SK-N-SH (cell line): ENCODE results near the gene GPX6. TPM values are rescaled to one million over a fixed set of nuclear protein-coding genes. Genes with fewer than 3 reads are reported as not detected.

ENCODE experiments used
- CTCF ChIA-PET: fragments of 300-600, 350-600 bp; formaldehyde crosslinking; extraction: SDS; loops from one replicate; lab custom pipeline; 2021; lab: Yijun Ruan, JAX
- POLR2A ChIA-PET: fragments of 350-600 bp; sonication (Branson Sonifier 250); formaldehyde crosslinking; extraction: SDS; loops from one replicate; lab custom pipeline; 2020; ENCODE audit warnings: antibody characterized with exemption, inconsistent platforms; lab: Yijun Ruan, JAX
- DNase-seq: peaks from one replicate; pipeline ENCODE4 v3.0.0; 2012
- H2AFZ ChIP-seq: fragments of 200-600 bp; sonication (generic); 2 replicates; pipeline ENCODE4 v1.8.1; 2016; ENCODE audit warnings: antibody characterized with exemption, mild to moderate bottlenecking, low read depth
- H3F3A ChIP-seq: fragments of 200-600 bp; sonication (generic); replicated peaks from 2 replicates; pipeline ENCODE3; 2016; ENCODE audit warnings: antibody characterized with exemption, mild to moderate bottlenecking; ENCODE audit not compliant: insufficient read depth
- H3K27ac ChIP-seq, 2 experiments: fragments of 200-500 bp in 1 of 2; fragments of 200-600 bp in 1 of 2; sonication (Bioruptor generic) in 1 of 2; sonication (generic), shearing (Covaris generic) in 1 of 2; 2 replicates each; pipeline versions ENCODE4 v1.5.1 to v1.6.1; 2014 to 2016; ENCODE audit warnings: low read depth in 2 of 2, inconsistent platforms in 1 of 2, low read length in 1 of 2, mild to moderate bottlenecking in 1 of 2, mixed read lengths in 1 of 2
- H3K27me3 ChIP-seq: fragments of 200-600 bp; sonication (generic), shearing (Covaris generic); 2 replicates; pipeline ENCODE4 v1.6.1; 2016; ENCODE audit warnings: mixed run types; ENCODE audit not compliant: insufficient read depth
- H3K36me3 ChIP-seq, 2 experiments: fragments of 200-500 bp in 1 of 2; fragments of 200-600 bp in 1 of 2; sonication (Bioruptor generic) in 1 of 2; sonication (generic) in 1 of 2; replicated peaks in 1 of 2; 2 replicates each; pipeline versions ENCODE3 to v1.5.1; 2014 to 2016; ENCODE audit warnings: low read length in 1 of 2, mild to moderate bottlenecking in 1 of 2; ENCODE audit not compliant: insufficient read depth in 2 of 2, control insufficient read depth in 1 of 2
- H3K4me1 ChIP-seq, 2 experiments: fragments of 200-500 bp in 1 of 2; fragments of 200-600 bp in 1 of 2; sonication (Bioruptor generic) in 1 of 2; sonication (generic), shearing (Covaris generic) in 1 of 2; 2 replicates each; pipeline versions ENCODE4 v1.5.1 to v1.6.1; 2014 to 2016; ENCODE audit warnings: low read depth in 1 of 2, low read length in 1 of 2, mixed run types in 1 of 2; ENCODE audit not compliant: insufficient read depth in 2 of 2, control insufficient read depth in 1 of 2
- H3K4me2 ChIP-seq: fragments of 200-600 bp; sonication (generic), shearing (Covaris generic); 2 replicates; pipeline ENCODE4 v1.6.1; 2017; ENCODE audit warnings: mixed run types
- H3K4me3 ChIP-seq, 2 experiments: fragments of 200-500 bp in 1 of 2; fragments of 200-600 bp in 1 of 2; sonication (Bioruptor generic) in 1 of 2; sonication (generic), shearing (Covaris generic) in 1 of 2; 2 replicates each; pipeline versions ENCODE4 v1.5.1 to v1.8.1; 2014 to 2016; ENCODE audit warnings: low read depth in 2 of 2, inconsistent platforms in 1 of 2, low read length in 1 of 2, mild to moderate bottlenecking in 1 of 2, mixed read lengths in 1 of 2, moderate library complexity in 1 of 2
- H3K79me2 ChIP-seq: fragments of 200-600 bp; sonication (generic); 2 replicates; pipeline ENCODE4 v1.8.1; 2017; ENCODE audit warnings: mild to moderate bottlenecking; ENCODE audit not compliant: insufficient read depth
- H3K9ac ChIP-seq: fragments of 200-600 bp; sonication (generic); 2 replicates; pipeline ENCODE4 v1.6.1; 2017; ENCODE audit warnings: mixed run types
- H3K9me2 ChIP-seq: fragments of 200-600 bp; sonication (generic); 2 replicates; pipeline ENCODE4 v1.6.1; 2017; ENCODE audit warnings: mixed run types
- H3K9me3 ChIP-seq: fragments of 200-600 bp; sonication (generic); 2 replicates; pipeline ENCODE4 v1.6.1; 2017; ENCODE audit warnings: mixed run types, mild to moderate bottlenecking, moderate library complexity
- H4K20me1 ChIP-seq: fragments of 200-600 bp; sonication (generic); 2 replicates; pipeline ENCODE4 v1.6.1; 2017; ENCODE audit warnings: mild to moderate bottlenecking, mixed run types; ENCODE audit not compliant: insufficient read depth
- CHD2 ChIP-seq: fragments of 150-350 bp; IDR thresholded peaks from 2 replicates; pipeline ENCODE4 v1.6.1; 2018; ENCODE audit warnings: low read length; ENCODE audit not compliant: partially characterized antibody
- ELF1 ChIP-seq: IDR thresholded peaks from 2 replicates; pipeline ENCODE4 v1.4.0; 2012
- EZH2phosphoT487 ChIP-seq: fragments of 200-600 bp; sonication (generic); IDR thresholded peaks from 2 replicates; pipeline ENCODE4 v1.6.1; 2017; ENCODE audit warnings: low read depth, mixed run types, mild to moderate bottlenecking, antibody characterized with exemption, moderate library complexity, borderline replicate concordance
- FOXM1 ChIP-seq: IDR thresholded peaks from 2 replicates; pipeline ENCODE4 v1.4.0; 2012; ENCODE audit warnings: low read depth, mild to moderate bottlenecking
- GABPA ChIP-seq: IDR thresholded peaks from 2 replicates; pipeline ENCODE4 v1.4.0; 2012; ENCODE audit warnings: low read depth, mild to moderate bottlenecking
- GATA2 ChIP-seq: sonication (generic); formaldehyde crosslinking; IDR thresholded peaks from 2 replicates; pipeline ENCODE4 v1.5.0; 2020; ENCODE audit warnings: mild to moderate bottlenecking, missing genetic modification reagents
- JUND ChIP-seq: IDR thresholded peaks from 2 replicates; pipeline ENCODE4 v1.4.0; 2012
- NFIC ChIP-seq: IDR thresholded peaks from 2 replicates; pipeline ENCODE4 v1.4.0; 2012; ENCODE audit warnings: borderline replicate concordance
- NRF1 ChIP-seq: IDR thresholded peaks from 2 replicates; pipeline ENCODE4 v1.6.1; 2012; ENCODE audit warnings: low read depth, mild to moderate bottlenecking, low read length
- POLR2AphosphoS5 ChIP-seq: IDR thresholded peaks from 2 replicates; pipeline ENCODE4 v1.6.1; 2012; ENCODE audit warnings: low read depth, low read length
- RAD21 ChIP-seq: IDR thresholded peaks from 2 replicates; pipeline ENCODE4 v1.6.1; 2012; ENCODE audit warnings: mild to moderate bottlenecking, low read length
- RCOR1 ChIP-seq: fragments of 150-350 bp; IDR thresholded peaks from 2 replicates; pipeline ENCODE4 v1.6.1; 2017; ENCODE audit warnings: antibody characterized with exemption, low read length
- REST ChIP-seq: IDR thresholded peaks from 2 replicates; pipeline ENCODE4 v1.6.1; 2012; ENCODE audit warnings: mild to moderate bottlenecking, low read depth, low read length, moderate library complexity
- RFX5 ChIP-seq: IDR thresholded peaks from 2 replicates; pipeline ENCODE4 v1.6.1; 2012; ENCODE audit warnings: mild to moderate bottlenecking, improper control_type of control experiment, low read length
- SIN3A ChIP-seq: IDR thresholded peaks from 2 replicates; pipeline ENCODE4 v1.6.1; 2012; ENCODE audit warnings: low read depth, mild to moderate bottlenecking, low read length, moderate library complexity, borderline replicate concordance
- YY1 ChIP-seq: IDR thresholded peaks from 2 replicates; pipeline ENCODE4 v1.4.0; 2012; ENCODE audit warnings: low read depth, mild to moderate bottlenecking
- WGBS: methylation state at CpG from one replicate; pipeline ENCODE4 v1.1.6; 2017; ENCODE audit warnings: low lambda C conversion rate; 5-methylcytosine and 5-hydroxymethylcytosine counted together
- polyA plus RNA-seq, 3 experiments: library from polyadenylated mRNA; depleted of rRNA; stranded (reverse); fragments of >200 nt; gene quantifications; 2 replicates each; pipeline ENCODE4 v1.2.3, GENCODE V29; 2012
- TF ChIP-seq, protein P1 (sequence below): fragments of 150-350 bp; IDR thresholded peaks from 2 replicates; pipeline ENCODE4 v1.6.1; 2016; ENCODE audit warnings: mild to moderate bottlenecking, low read depth, low read length
- TF ChIP-seq, protein P2 (sequence below): IDR thresholded peaks from 2 replicates; pipeline ENCODE4 v1.4.0; 2012; ENCODE audit warnings: low read depth, borderline replicate concordance
- TF ChIP-seq, protein P3 (sequence below): IDR thresholded peaks from 2 replicates; pipeline ENCODE4 v1.4.0; 2012; ENCODE audit warnings: low read depth

The GPX6 gene
- polyA plus RNA-seq, 1 of the 3 experiments (the other 2 are of a cell fraction): not detected

- no peaks in the 10 kb centered on the region for H3K4me1 ChIP-seq
- H3K9me3 ChIP-seq: no peaks in the 10 kb centered on the region
- H3K9me2 ChIP-seq: no peaks in the 10 kb centered on the region
- H3K4me3 ChIP-seq: no peak overlapping the region
- no peak overlapping the region for H3K4me2 ChIP-seq
- no peaks in the 10 kb centered on the region for H3F3A ChIP-seq
- DNase-seq: no peak
- ChIA-PET POLR2A (no interaction called here), CTCF (interaction anchor here (1.6 kb wide), 1 partner anchor 18 kb away, joined by 4 read pairs; no protein-coding TSS in a partner anchor)
- H3K36me3 ChIP-seq: no peaks in the 10 kb centered on the region
- no peak overlapping the region for H3K27ac ChIP-seq
- H2AFZ ChIP-seq: no peak overlapping the region
- H4K20me1 ChIP-seq: no peaks in the 10 kb centered on the region
- H3K79me2 ChIP-seq: no peaks in the 10 kb centered on the region
- no peak for TF ChIP-seq NRF1
- no peak for TF ChIP-seq FOXM1
- no peak for TF ChIP-seq JUND
- no peak for TF ChIP-seq SIN3A
- TF ChIP-seq YY1: no peak
- TF ChIP-seq NFIC: no peak
- no peak for TF ChIP-seq RCOR1
- TF ChIP-seq CHD2: no peak
- TF ChIP-seq GATA2 (CRISPR knock-in tag): no peak
- no peak for TF ChIP-seq POLR2AphosphoS5
- no peak for TF ChIP-seq REST
- TF ChIP-seq ELF1: no peak
- TF ChIP-seq RAD21: no peak
- TF ChIP-seq RFX5: no peak
- TF ChIP-seq EZH2phosphoT487: no peak
- TF ChIP-seq GABPA: no peak
- TF ChIP-seq, protein P1, sequence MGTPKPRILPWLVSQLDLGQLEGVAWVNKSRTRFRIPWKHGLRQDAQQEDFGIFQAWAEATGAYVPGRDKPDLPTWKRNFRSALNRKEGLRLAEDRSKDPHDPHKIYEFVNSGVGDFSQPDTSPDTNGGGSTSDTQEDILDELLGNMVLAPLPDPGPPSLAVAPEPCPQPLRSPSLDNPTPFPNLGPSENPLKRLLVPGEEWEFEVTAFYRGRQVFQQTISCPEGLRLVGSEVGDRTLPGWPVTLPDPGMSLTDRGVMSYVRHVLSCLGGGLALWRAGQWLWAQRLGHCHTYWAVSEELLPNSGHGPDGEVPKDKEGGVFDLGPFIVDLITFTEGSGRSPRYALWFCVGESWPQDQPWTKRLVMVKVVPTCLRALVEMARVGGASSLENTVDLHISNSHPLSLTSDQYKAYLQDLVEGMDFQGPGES: no peak
- TF ChIP-seq, protein P2, sequence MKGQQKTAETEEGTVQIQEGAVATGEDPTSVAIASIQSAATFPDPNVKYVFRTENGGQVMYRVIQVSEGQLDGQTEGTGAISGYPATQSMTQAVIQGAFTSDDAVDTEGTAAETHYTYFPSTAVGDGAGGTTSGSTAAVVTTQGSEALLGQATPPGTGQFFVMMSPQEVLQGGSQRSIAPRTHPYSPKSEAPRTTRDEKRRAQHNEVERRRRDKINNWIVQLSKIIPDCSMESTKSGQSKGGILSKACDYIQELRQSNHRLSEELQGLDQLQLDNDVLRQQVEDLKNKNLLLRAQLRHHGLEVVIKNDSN: no peak
- TF ChIP-seq, protein P3, sequence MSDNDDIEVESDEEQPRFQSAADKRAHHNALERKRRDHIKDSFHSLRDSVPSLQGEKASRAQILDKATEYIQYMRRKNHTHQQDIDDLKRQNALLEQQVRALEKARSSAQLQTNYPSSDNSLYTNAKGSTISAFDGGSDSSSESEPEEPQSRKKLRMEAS: no peak
- H3K27me3 ChIP-seq: peaks cover 22% of the 10 kb centered on the region; the same call in 1 of the 2 replicates
- WGBS: 14% methylated on average over 3 of the region's 3 CpGs
- H3K9ac ChIP-seq: no peak overlapping the region
Observed at GRCh38 chr6:28523241-28523622, 7.6 kb upstream of the GPX6 start.
